Right kidney (tissue), 1 donor: ENCODE results near the gene YIPF2.
"Not testable (repeated sequence)": the region's sequence is repeated elsewhere in the genome, so short reads cannot be mapped to it uniquely, and the experiment has no call there.

Experiments
- DNase-seq: peaks from one replicate; pipeline ENCODE4 v3.0.0-alpha.2; 2016

Gene YIPF2

DNA sequence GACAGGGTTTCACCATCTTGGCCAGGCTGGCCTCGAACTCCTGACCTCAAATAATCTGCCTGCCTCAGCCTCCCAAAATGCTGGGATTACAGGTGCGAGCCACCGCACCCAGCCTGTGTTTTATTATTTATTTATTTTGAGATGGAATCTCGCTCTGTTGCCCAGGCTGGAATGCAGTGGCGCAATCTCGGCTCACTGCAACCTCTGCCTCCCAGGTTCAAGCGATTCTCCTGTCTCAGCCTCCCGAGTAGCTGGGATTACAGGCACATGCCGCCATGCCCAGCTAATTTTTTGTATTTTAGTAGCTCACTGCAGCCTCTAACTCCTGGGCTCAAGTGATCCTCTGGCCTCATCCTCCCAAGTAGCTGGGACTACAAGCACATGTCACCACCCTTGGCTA is 50.8 kb downstream of the YIPF2 start:
- DNase-seq, result not testable (repeated sequence)

- no peak for DNase-seq
Measured at GRCh38 chr19:10876459-10877240, 51.8 kb downstream of the YIPF2 start.

GRCh38 chr19:10874024-10874423 is 54.4 kb downstream of the YIPF2 start:
- no peak for DNase-seq

DNA sequence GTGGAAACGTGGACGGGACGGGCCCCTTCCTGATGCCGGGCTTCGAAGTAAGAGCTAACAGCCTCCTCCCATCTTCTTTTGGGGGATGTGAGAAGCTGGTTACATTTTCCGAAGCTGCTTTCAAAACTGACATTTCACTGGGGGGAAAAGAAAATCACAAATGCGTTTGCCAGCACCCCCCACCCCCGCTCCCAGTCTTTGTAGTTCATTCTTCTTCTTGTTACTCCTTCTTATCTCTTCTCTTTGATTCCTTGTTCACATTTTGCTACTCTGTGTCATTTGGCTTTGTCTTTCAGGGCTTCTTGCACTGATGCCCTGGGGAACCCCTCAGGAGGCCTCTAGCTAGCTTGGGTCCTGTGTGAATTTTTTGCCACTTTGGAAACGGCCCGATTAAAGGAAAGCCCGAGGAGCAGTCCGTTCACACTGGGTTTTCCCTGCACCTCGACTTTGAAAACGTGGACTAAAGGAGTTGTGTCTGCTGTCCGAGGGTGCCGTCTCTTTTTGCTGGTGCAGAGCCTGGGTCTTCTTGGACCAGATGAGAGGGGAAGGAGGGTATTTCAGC is 55.8 kb downstream of the YIPF2 start:
- DNase-seq, result no peak
